Measurements from ENCODE around the gene CCDC57. TPM values are rescaled to one million over a fixed set of nuclear protein-coding genes. Genes with fewer than 3 reads are reported as not detected.
"Not testable (repeated sequence)": the region's sequence is repeated elsewhere in the genome, so short reads cannot be mapped to it uniquely, and the experiment has no call there.

The CCDC57 gene
- total RNA-seq, 1 experiment from 2014 or later, result 140 TPM

- intact Hi-C loops (cut with micrococcal nuclease; ENCODE audit: unreplicated experiment), result no loop called here
- CTCF ChIA-PET, result no interaction called here
- TF ChIP-seq, protein P1, sequence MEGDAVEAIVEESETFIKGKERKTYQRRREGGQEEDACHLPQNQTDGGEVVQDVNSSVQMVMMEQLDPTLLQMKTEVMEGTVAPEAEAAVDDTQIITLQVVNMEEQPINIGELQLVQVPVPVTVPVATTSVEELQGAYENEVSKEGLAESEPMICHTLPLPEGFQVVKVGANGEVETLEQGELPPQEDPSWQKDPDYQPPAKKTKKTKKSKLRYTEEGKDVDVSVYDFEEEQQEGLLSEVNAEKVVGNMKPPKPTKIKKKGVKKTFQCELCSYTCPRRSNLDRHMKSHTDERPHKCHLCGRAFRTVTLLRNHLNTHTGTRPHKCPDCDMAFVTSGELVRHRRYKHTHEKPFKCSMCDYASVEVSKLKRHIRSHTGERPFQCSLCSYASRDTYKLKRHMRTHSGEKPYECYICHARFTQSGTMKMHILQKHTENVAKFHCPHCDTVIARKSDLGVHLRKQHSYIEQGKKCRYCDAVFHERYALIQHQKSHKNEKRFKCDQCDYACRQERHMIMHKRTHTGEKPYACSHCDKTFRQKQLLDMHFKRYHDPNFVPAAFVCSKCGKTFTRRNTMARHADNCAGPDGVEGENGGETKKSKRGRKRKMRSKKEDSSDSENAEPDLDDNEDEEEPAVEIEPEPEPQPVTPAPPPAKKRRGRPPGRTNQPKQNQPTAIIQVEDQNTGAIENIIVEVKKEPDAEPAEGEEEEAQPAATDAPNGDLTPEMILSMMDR (conservative IDR thresholded peaks at IDR 0.05), result no peak
- no peak for TF ChIP-seq EZH2 (IDR thresholded peaks at IDR 0.05; ENCODE audit: low read depth)
Observed at GRCh38 chr17:82214012-82214628, 1.5 kb upstream of the CCDC57 start.

DNA sequence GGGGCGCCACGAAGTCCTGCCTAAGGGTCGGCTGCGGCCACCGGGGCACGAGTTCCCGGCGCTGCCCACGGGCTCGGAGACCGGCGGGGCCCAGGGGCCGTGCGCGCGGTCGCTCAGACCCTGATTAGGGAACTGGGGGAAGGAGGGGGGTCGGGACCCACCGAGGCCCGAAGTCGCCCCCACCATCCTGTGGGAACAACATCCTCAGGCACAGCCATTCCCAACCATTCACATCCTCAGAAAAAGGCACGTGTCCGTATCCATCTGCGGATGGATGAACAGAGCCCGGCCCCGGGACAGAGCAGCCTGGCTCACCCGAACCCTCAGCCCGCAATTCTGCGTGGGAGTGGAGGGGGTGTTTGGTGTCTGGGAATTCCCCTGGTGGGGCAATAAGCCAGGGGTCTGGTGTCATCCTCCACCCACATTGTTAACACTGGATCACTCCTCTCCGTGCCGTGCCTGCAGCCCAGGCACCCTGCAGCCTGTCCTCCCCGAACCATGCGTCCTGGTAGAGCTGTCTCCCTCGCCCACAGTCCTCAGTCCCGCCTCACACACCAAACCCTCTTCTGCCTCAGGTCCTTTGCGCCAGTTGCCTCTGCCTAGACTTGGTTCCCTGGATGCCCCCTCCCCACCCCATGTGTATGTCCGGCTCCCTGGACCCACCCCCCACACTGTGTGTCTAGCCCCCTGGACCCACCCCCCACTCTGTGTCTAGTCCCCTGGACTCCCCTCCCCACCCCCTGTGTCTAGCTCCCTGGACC is 789 bp upstream of the CCDC57 start:
- intact Hi-C loops (cut with micrococcal nuclease; ENCODE audit: unreplicated experiment), result no loop called here
- peaks cover 29% of the 10 kb centered on the region for H3K4me1 ChIP-seq (replicated peaks; ENCODE audit: insufficient read depth)
- H2AFZ ChIP-seq, result peak overlapping the region; percentile 78
- no peak overlapping the region; the same call in 1 of the 2 replicates for H3K27ac ChIP-seq
- TSS peak; percentile 19 for BruUV-seq (replicated peaks)
- H3K36me3 ChIP-seq (ENCODE audit: low read depth), result no peaks in the 10 kb centered on the region
- H3K9me3 ChIP-seq (ENCODE audit: insufficient read depth, low read depth), result no peaks in the 10 kb centered on the region
- CTCF ChIA-PET, result no interaction called here
- peak overlapping the region; percentile 90 for H3K4me2 ChIP-seq
- POLR2A ChIA-PET (ENCODE audit: unreplicated experiment), result interaction anchor here (0.7 kb wide), 1 partner anchor 70 kb away, joined by 6 read pairs; no protein-coding TSS in a partner anchor
- TF ChIP-seq EZH2 (IDR thresholded peaks at IDR 0.05; ENCODE audit: low read depth), result no peak
- TF ChIP-seq, protein P1 (conservative IDR thresholded peaks at IDR 0.05), result no peak
- peaks cover 30% of the 10 kb centered on the region for H3F3A ChIP-seq (ENCODE audit: insufficient read depth, low read depth)
- no peaks in the 10 kb centered on the region for H4K20me1 ChIP-seq (ENCODE audit: insufficient read depth)
- H3K27me3 ChIP-seq (ENCODE audit: insufficient read depth, low read depth), result no peaks in the 10 kb centered on the region
- peak overlapping the region; percentile 70; the same call in 1 of the 2 replicates for H3K4me3 ChIP-seq
- DNase-seq, result no peak
- peaks cover 12% of the 10 kb centered on the region for H3K79me2 ChIP-seq (ENCODE audit: low read depth)
- H3K9me2 ChIP-seq (ENCODE audit: insufficient read depth), result no peaks in the 10 kb centered on the region

More at GRCh38 chr17:82214012-82214628, 1.5 kb upstream of the CCDC57 start:
- H3K4me1 ChIP-seq (replicated peaks; ENCODE audit: insufficient read depth), result peaks cover 33% of the 10 kb centered on the region
- H3K79me2 ChIP-seq (ENCODE audit: low read depth), result peaks cover 12% of the 10 kb centered on the region
- POLR2A ChIA-PET (ENCODE audit: unreplicated experiment), result interaction anchor here (0.7 to 1.0 kb wide), 2 partner anchors 8 to 70 kb away, joined by 6 to 11 read pairs; no protein-coding TSS in a partner anchor
- no peak overlapping the region for H3K27ac ChIP-seq
- H3K4me3 ChIP-seq, result no peak overlapping the region
- H3K9me2 ChIP-seq (ENCODE audit: insufficient read depth), result no peaks in the 10 kb centered on the region
- H3K4me2 ChIP-seq, result no peak overlapping the region
- no peak overlapping the region for H2AFZ ChIP-seq
- no TSS peak for BruUV-seq (replicated peaks)
- peaks cover 30% of the 10 kb centered on the region for H3F3A ChIP-seq (ENCODE audit: insufficient read depth, low read depth)
- no peak for DNase-seq
- H3K36me3 ChIP-seq (ENCODE audit: low read depth), result no peaks in the 10 kb centered on the region
- no peaks in the 10 kb centered on the region for H4K20me1 ChIP-seq (ENCODE audit: insufficient read depth)
- no peaks in the 10 kb centered on the region for H3K9me3 ChIP-seq (ENCODE audit: insufficient read depth, low read depth)
- H3K27me3 ChIP-seq (ENCODE audit: insufficient read depth, low read depth), result no peaks in the 10 kb centered on the region

DNA sequence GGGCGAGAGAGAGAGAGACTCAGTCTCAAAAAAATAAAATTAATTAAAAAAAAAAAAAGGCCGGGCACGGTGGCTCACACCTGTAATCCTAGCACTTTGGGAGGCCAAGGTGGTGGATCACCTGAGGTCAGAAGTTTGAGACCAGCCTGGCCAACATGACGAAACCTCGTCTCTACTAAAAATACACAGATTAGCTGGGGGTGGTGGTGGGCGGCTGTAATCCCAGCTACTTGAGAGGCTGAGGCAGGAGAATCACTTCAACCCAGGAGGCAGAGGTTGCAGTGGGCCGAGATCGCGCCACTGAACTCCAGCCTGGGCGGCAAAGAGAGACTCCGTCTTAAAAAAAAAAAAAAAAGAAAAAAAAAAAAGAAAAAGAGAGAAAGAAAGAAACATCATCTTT is 2.0 kb downstream of the CCDC57 start:
- H3K9me3 ChIP-seq (ENCODE audit: insufficient read depth, low read depth); H4K20me1 ChIP-seq (ENCODE audit: insufficient read depth); BruUV-seq (replicated peaks); POLR2A ChIA-PET (ENCODE audit: unreplicated experiment); H3K4me3 ChIP-seq; H3K36me3 ChIP-seq (ENCODE audit: low read depth); H3K27ac ChIP-seq; intact Hi-C loops (cut with micrococcal nuclease; ENCODE audit: unreplicated experiment); H3K4me2 ChIP-seq; H3K27me3 ChIP-seq (ENCODE audit: insufficient read depth, low read depth); H2AFZ ChIP-seq; DNase-seq; CTCF ChIA-PET; H3K9me2 ChIP-seq (ENCODE audit: insufficient read depth): not testable (repeated sequence)
- Histone ChIP-seq H3F3A (ENCODE audit: insufficient read depth, low read depth) (peaks cover 25% of the 10 kb centered on the region), H3K4me1 (replicated peaks; ENCODE audit: insufficient read depth) (peaks cover 16% of the 10 kb centered on the region), H3K79me2 (ENCODE audit: low read depth) (peaks cover 12% of the 10 kb centered on the region)

All from PC-9 (cell line).